GM12874 (cell line): ENCODE measurements around the gene ACACA.

Source experiments
- TF ChIP-seq, protein P1 (sequence below): IDR thresholded peaks from 2 replicates; pipeline ENCODE4 v1.5.1; 2011; ENCODE audit warnings: low read depth, mild to moderate bottlenecking, control low read depth, low read length, moderate library complexity; ENCODE audit not compliant: insufficient read depth

Gene ACACA

GRCh38 chr17:37118366-37119137 lies 288.1 kb downstream of the ACACA start:
- TF ChIP-seq, protein P1, sequence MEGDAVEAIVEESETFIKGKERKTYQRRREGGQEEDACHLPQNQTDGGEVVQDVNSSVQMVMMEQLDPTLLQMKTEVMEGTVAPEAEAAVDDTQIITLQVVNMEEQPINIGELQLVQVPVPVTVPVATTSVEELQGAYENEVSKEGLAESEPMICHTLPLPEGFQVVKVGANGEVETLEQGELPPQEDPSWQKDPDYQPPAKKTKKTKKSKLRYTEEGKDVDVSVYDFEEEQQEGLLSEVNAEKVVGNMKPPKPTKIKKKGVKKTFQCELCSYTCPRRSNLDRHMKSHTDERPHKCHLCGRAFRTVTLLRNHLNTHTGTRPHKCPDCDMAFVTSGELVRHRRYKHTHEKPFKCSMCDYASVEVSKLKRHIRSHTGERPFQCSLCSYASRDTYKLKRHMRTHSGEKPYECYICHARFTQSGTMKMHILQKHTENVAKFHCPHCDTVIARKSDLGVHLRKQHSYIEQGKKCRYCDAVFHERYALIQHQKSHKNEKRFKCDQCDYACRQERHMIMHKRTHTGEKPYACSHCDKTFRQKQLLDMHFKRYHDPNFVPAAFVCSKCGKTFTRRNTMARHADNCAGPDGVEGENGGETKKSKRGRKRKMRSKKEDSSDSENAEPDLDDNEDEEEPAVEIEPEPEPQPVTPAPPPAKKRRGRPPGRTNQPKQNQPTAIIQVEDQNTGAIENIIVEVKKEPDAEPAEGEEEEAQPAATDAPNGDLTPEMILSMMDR = no peak

DNA sequence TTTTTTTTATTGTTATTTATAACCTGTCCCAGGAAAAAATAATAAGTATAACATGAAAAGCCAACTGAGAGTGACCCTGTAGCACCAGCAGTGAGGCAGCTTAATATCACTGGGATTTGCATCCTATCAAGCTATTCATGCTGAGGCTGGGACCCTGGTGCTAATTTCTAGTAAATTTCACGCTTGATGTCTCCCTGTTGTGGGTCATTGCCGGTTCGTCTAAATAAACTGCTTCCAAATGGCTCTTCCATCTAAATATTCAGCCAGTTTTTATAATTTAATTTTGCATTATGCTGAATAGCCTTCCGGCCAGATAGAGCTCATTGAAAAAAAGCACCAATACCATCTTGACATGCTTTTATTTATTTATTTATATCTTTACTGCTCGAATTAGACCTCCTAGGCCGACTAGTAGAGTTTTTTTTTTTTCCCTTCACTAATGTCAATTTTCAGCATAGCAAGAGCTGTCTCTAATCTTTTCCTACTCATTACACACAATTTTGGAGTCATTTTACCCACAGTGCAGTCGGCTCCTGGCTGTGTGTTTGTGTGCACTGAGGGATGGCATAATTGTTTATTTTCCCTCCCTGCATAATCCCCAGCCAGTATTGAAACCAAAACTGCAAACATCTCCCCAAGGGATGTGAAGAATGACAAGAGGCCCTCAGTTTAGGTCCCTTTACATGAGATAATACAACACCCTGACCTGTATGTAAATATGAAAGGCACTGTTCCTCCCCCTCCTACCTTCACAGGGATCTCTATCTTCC lies 289.1 kb downstream of the ACACA start:
- TF ChIP-seq, protein P1 = no peak

DNA sequence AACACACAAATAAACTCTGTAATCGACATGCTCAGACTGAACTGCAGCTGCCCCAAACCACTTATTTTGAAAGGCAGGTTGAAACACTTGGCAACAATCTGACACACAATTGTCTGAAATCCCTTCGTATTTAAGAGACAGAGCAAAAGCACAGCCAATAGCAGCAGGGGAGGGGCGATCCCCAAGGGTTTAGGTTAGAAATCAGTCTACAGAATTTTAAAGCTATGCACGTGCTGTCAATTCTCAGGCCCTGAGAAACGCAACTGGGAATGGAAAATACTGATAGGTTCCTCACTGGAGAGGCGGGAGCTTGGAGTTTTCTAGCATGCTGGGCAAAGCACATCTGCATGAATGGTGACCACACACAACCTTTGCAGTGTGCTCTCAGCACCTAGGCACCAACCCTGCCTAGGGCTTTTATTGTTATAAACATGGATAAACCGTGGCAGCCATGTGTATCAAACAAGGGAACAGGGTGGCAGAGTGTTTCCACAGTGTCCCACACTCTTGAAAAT lies 289.9 kb downstream of the ACACA start:
- TF ChIP-seq, protein P1 = no peak

DNA sequence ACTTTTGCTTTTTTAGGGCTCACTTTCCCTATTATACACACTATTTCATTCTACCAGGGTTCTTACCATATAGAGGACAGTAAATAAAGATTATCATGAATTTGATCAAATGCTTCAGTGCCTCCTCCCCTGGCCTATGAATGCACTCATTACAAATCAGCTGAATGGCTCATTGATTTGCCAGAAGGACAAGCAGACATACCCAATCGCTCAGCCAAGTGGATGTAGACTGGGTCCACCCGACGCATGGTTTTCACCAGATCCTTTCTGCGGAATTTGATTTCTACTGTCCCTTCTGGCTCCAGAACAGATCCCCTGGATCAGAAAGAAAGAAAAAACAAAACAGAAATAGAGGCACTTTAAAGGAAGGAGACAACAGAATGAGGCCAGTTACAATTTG lies 295.3 kb downstream of the ACACA start:
- TF ChIP-seq, protein P1 = no peak

DNA sequence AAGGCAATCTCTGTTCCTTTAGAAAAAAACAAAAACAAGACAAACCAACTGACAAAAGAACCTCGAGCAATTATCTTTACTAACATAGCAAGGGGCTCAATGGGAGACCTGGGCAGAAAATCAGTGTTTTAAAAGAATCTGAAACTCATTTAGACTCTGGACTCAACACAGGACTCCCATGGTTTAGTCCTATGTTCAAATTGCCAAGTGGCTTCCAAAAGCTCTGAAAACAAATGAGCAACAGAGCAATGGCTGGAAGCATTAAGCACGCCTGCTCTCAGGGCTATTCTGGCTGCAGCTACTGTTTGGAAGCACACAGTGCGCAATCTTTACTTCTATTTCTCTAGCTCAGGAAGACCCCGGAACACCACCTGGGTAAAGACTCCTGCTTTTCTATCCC lies 295.9 kb downstream of the ACACA start:
- TF ChIP-seq, protein P1 = no peak

- TF ChIP-seq, protein P1 = no peak
These were observed 296.6 kb downstream of the ACACA start for GRCh38 chr17:37109731-37110710.
